ENCODE measurements around the gene LSM2.

The LSM2 gene

DNA sequence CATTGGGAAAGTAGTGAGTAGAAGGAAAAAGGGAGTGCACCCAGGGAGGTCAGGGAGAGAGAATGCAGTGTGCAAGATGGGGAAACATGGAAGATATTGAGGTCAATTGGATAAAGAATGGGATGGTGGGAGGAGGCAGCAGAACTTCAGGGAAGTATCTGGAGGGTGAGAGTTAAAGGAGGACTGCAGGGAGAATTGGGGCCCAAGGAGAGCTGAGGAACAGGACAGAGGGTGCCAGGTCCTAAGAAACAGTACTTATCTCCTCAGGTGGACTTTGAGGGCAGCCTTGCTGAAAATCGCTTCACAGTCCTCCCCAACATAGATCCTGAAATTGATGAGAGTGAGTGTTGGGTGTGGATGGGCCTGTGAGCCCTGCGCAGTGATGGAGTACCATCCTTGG, 48.5 kb downstream of the LSM2 start:
- no peak for DNase-seq

GRCh38 chr6:31752739-31753319, 53.9 kb downstream of the LSM2 start:
- no peak for DNase-seq

GRCh38 chr6:31750411-31751022, 56.2 kb downstream of the LSM2 start:
- DNase-seq = no peak

DNA sequence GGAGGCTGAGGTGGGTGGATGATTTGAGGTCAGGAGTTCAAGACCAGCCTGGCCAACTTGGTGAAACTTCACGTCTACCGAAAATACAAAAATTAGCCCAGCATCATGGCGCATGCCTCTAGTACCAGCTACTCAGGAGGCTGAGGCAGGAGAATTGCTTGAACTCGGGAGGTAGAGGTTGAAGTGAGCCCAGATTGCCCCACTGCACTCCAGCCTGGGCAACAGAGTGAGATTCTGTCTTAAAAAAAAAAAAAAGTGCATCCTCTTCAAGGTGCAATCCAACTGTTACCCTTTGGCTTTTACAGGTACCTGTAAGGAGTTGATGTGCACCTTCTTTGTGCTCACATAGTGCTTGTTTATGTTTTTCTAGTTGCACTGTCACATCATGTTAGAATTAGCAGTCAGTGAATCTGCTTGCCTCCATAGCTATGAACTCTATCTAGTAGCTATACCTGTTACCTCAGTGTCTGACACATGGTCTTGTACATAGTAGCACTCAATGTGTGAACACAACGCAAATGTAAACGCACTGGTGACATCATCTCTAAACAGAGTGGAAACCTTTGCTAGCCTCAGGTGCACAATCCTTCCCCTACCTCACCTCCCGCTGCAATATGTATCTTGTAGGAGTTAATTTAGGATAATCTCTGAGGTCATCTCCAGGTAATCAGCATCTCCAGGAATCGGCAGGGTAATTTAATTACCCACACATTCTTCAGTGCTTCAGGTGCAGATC, 57.3 kb downstream of the LSM2 start:
- no peak for DNase-seq

All from anterior cingulate cortex (tissue), 58 donors.